GM12878 (cell line): Measurements from ENCODE around the gene SAMD15. TPM values are rescaled to one million over a fixed set of nuclear protein-coding genes. Genes with fewer than 3 reads are reported as not detected.

Experiments
- CBFB ChIP-seq: IDR thresholded peaks from 2 replicates; pipeline ENCODE4 v1.6.1; 2016; ENCODE audit warnings: antibody characterized with exemption, low read depth
- CREM ChIP-seq: IDR thresholded peaks from 2 replicates; pipeline ENCODE4 v1.6.1; 2014; ENCODE audit warnings: antibody characterized with exemption, low read depth
- EGR1 ChIP-seq, 2 experiments: IDR thresholded peaks; 1 replicate in 1 of 2; 2 replicates in 1 of 2; pipeline ENCODE4 v1.6.1; 2011 to 2012; ENCODE audit warnings: low read depth in 2 of 2, low read length in 2 of 2, borderline replicate concordance in 1 of 2, mild to moderate bottlenecking in 1 of 2, moderate library complexity in 1 of 2
- FOXM1 ChIP-seq: IDR thresholded peaks from 2 replicates; pipeline ENCODE4 v1.6.1; 2012; ENCODE audit warnings: low read depth, mild to moderate bottlenecking, inconsistent platforms, low read length, moderate library complexity
- IKZF2 ChIP-seq, 2 experiments: fragments of 450-650 bp; IDR thresholded peaks; 2 replicates each; pipeline ENCODE4 v1.6.1; 2017; ENCODE audit warnings: mild to moderate bottlenecking in 2 of 2, moderate library complexity in 2 of 2
- MEF2B ChIP-seq: fragments of 450-650 bp; IDR thresholded peaks from 2 replicates; pipeline ENCODE4 v1.6.1; 2018; ENCODE audit warnings: mild to moderate bottlenecking, moderate library complexity; ENCODE audit not compliant: partially characterized antibody, poor library complexity, severe bottlenecking
- NR2C2 ChIP-seq: IDR thresholded peaks from 2 replicates; pipeline ENCODE4 v1.6.1; 2011; ENCODE audit warnings: borderline replicate concordance, low read depth; ENCODE audit not compliant: control insufficient read depth, insufficient read length
- RAD21 ChIP-seq: IDR thresholded peaks from 2 replicates; pipeline ENCODE4 v1.6.1; 2011; ENCODE audit warnings: mild to moderate bottlenecking, low read depth, low read length, moderate library complexity; ENCODE audit not compliant: insufficient read depth
- RELB ChIP-seq: fragments of 450-650 bp; IDR thresholded peaks from 2 replicates; pipeline ENCODE4 v1.6.1; 2017; ENCODE audit warnings: low read depth, mild to moderate bottlenecking, moderate library complexity
- SREBF2 ChIP-seq: IDR thresholded peaks from 2 replicates; pipeline ENCODE4 v1.6.1; 2012; ENCODE audit warnings: mild to moderate bottlenecking, low read length
- TAF1 ChIP-seq: IDR thresholded peaks from 2 replicates; pipeline ENCODE4 v1.6.1; 2011; ENCODE audit warnings: mild to moderate bottlenecking, low read depth, low read length, borderline replicate concordance
- TBL1XR1 ChIP-seq: IDR thresholded peaks from 2 replicates; pipeline ENCODE4 v1.6.1; 2012; ENCODE audit warnings: low read depth, low read length, improper control_type of control experiment
- ZNF687 ChIP-seq: fragments of 450-650 bp; IDR thresholded peaks from 2 replicates; pipeline ENCODE4 v1.6.1; 2017; ENCODE audit warnings: mild to moderate bottlenecking, moderate library complexity
- polyA plus RNA-seq, 11 experiments: library from polyadenylated mRNA; depleted of rRNA in 4 of 11; unstranded in 6 of 11; stranded (reverse) in 5 of 11; fragments of >200 nt; fragmentation: Nextera tagmentation in 4 of 11; fragmentation: Illumina TruSeq in 1 of 11; extraction: Ambion mirVana in 4 of 11; extraction: Trizol in 1 of 11; gene quantifications; 1 replicate in 1 of 11; 2 replicates in 10 of 11; pipeline versions ENCODE4 v1.2.1 to v1.2.3, GENCODE V29; 2011 to 2016; ENCODE audit warnings: inconsistent platforms in 2 of 11, missing spikeins in 2 of 11, low read depth in 1 of 11
- total RNA-seq, 4 experiments: library from RNA; depleted of rRNA in 3 of 4; stranded (reverse); fragments of >200 nt in 3 of 4; fragmentation: Illumina TruSeq in 1 of 4; extraction: Trizol in 1 of 4; gene quantifications; 2 replicates each; pipeline versions ENCODE4 v1.2.1 to v1.2.3, GENCODE V29; 2013 to 2021
- TF ChIP-seq, protein P1 (sequence below): IDR thresholded peaks from 2 replicates; pipeline ENCODE4 v1.6.1; 2012; ENCODE audit warnings: low read depth, low read length, improper control_type of control experiment
- TF ChIP-seq, protein P2 (sequence below): fragments of 450-650 bp; IDR thresholded peaks from 2 replicates; pipeline ENCODE4 v1.6.1; 2016; ENCODE audit warnings: mild to moderate bottlenecking
- TF ChIP-seq, protein P3 (sequence below): fragments of 450-650 bp; formaldehyde crosslinking; IDR thresholded peaks from 2 replicates; pipeline ENCODE4 v1.4.0; 2020; ENCODE audit warnings: mild to moderate bottlenecking, moderate library complexity

The SAMD15 gene
- total and polyA plus RNA-seq, 10 of the 15 experiments (the other 5 are each of a cell fraction or from before 2014, with no cell fraction given) = 0.33 to 2.0 (median 0.97) TPM

GRCh38 chr14:77376771-77377501, at the start of gene SAMD15, which contains the start of gene TMED8 (continued):
- TF ChIP-seq RELB (0 out of 2 replicates have a peak, but pooled peaks have one; percentile 22), TBL1XR1 (no peak), IKZF2 (IDR thresholded peaks at IDR 0.05) (no peak), FOXM1 (no peak), CBFB (no peak), NR2C2 (no peak), RAD21 (no peak), CREM (no peak), ZNF687 (peak; percentile 62; the same call in 1 of the 2 replicates), SREBF2 (no peak), EGR1 (IDR thresholded peaks at IDR 0.05; ENCODE audit: borderline replicate concordance in 1 of 2, low read depth in 2 of 2, low read length in 2 of 2) (no peak), TAF1 (peak; percentile 48; the same call in 1 of the 2 replicates), MEF2B (peak; percentile 58)
- TF ChIP-seq, protein P1, sequence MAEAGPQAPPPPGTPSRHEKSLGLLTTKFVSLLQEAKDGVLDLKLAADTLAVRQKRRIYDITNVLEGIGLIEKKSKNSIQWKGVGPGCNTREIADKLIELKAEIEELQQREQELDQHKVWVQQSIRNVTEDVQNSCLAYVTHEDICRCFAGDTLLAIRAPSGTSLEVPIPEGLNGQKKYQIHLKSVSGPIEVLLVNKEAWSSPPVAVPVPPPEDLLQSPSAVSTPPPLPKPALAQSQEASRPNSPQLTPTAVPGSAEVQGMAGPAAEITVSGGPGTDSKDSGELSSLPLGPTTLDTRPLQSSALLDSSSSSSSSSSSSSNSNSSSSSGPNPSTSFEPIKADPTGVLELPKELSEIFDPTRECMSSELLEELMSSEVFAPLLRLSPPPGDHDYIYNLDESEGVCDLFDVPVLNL = no peak
- TF ChIP-seq, protein P2, sequence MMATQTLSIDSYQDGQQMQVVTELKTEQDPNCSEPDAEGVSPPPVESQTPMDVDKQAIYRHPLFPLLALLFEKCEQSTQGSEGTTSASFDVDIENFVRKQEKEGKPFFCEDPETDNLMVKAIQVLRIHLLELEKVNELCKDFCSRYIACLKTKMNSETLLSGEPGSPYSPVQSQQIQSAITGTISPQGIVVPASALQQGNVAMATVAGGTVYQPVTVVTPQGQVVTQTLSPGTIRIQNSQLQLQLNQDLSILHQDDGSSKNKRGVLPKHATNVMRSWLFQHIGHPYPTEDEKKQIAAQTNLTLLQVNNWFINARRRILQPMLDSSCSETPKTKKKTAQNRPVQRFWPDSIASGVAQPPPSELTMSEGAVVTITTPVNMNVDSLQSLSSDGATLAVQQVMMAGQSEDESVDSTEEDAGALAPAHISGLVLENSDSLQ = peak; percentile 56; the same call in 1 of the 2 replicates
- TF ChIP-seq, protein P3, sequence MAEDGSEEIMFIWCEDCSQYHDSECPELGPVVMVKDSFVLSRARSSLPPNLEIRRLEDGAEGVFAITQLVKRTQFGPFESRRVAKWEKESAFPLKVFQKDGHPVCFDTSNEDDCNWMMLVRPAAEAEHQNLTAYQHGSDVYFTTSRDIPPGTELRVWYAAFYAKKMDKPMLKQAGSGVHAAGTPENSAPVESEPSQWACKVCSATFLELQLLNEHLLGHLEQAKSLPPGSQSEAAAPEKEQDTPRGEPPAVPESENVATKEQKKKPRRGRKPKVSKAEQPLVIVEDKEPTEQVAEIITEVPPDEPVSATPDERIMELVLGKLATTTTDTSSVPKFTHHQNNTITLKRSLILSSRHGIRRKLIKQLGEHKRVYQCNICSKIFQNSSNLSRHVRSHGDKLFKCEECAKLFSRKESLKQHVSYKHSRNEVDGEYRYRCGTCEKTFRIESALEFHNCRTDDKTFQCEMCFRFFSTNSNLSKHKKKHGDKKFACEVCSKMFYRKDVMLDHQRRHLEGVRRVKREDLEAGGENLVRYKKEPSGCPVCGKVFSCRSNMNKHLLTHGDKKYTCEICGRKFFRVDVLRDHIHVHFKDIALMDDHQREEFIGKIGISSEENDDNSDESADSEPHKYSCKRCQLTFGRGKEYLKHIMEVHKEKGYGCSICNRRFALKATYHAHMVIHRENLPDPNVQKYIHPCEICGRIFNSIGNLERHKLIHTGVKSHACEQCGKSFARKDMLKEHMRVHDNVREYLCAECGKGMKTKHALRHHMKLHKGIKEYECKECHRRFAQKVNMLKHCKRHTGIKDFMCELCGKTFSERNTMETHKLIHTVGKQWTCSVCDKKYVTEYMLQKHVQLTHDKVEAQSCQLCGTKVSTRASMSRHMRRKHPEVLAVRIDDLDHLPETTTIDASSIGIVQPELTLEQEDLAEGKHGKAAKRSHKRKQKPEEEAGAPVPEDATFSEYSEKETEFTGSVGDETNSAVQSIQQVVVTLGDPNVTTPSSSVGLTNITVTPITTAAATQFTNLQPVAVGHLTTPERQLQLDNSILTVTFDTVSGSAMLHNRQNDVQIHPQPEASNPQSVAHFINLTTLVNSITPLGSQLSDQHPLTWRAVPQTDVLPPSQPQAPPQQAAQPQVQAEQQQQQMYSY (CRISPR knock-in tag) = no peak
